ENCODE results near the gene SPEG. TPM values are rescaled to one million over a fixed set of nuclear protein-coding genes. Genes with fewer than 3 reads are reported as not detected.

The SPEG gene
- total RNA-seq, 2 experiments from 2014 or later, result 18.1 to 23.6 TPM

DNA sequence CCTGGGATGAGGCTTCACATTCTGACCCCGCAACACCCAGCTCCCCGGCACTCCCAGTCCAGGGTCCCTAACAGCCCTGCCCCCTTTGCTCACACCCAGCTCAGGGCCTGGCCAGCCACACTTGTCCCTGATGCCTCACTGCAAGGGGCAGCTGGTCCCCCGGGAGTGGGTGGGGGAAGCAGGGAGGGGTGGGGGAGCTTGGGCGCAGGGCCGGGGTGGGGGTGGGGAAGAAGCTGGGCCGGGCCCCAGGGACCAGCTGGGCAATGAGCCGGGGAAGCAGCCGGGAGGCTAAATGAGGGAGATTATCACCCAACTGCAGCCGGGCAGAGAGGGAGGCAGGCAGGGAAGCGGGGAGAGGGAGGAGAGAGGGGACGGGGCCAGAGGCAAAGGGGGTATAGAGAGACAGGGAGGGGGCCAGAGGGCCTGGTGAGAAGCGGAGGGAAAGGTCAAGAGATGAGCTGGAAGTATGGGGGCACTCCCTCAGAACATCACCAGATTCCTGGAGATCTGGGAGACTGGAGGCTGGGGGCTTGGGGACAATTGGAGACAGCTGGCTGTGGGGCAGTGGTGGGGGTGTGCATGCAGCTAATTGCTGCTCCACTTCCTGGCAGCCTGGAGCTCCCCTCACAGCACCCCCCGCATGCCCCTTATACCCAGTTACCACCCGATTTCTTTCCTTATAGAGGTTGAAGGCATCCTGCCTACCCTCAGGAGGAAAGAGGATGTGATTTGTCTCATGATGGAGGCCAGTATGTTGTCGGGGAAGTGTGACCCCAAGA is 77.1 kb downstream of the SPEG start:
- H3K4me3 Mint-ChIP-seq, result no peak overlapping the region
- peaks cover 63% of the 10 kb centered on the region for H3K27me3 Mint-ChIP-seq
- DNase-seq (no peak), ATAC-seq (ENCODE audit: low read depth) (no peak)
- no peaks in the 10 kb centered on the region for H3K9me3 Mint-ChIP-seq
- peaks cover 1% of the 10 kb centered on the region for H3K36me3 Mint-ChIP-seq
- peaks cover 11% of the 10 kb centered on the region for H3K4me1 Mint-ChIP-seq
- POLR2A ChIA-PET, result interaction anchor here (1.5 kb wide), 1 partner anchor 13 kb away, joined by 7 read pairs; the partner anchor contains the start of gene GMPPA
- no peak overlapping the region for H3K27ac Mint-ChIP-seq

DNA sequence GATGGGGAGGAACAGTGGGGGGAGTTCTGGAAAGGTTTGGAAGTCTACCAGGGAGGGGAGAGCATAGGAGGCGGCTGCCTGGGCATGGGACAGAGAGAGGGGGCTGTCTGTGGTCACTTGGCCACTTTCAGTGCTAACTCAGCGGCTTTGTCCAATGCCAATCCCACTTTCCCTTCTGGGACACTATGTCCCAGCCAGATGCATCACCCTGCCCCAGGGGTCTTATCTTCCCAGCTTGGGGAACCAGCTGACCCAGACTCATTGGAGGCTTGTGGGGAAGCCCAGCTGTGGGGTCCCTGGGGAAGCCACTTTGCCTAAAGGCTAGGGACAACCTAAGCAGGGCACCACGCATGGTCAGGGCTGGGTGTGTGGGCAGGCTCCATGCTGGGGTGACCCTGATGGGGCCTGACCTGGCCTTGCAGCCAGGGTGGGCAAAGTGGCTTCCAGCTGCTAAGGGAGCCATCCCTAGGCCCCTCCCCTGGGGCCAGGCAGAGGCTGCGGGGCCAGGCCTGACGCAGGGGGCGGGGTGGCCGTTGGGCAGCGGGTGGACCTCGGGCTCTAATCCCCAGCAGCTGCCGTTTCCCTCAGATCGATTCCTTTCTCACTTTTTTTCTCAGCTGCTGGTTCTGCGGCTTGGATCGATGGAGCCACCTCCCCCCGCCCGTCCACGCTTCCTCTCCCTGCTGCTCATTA is 78.0 kb downstream of the SPEG start:
- peaks cover 70% of the 10 kb centered on the region for H3K27me3 Mint-ChIP-seq
- POLR2A ChIA-PET, result no interaction called here
- H3K4me1 Mint-ChIP-seq, result peaks cover 11% of the 10 kb centered on the region
- H3K36me3 Mint-ChIP-seq, result peaks cover 1% of the 10 kb centered on the region
- H3K9me3 Mint-ChIP-seq, result no peaks in the 10 kb centered on the region
- no peak overlapping the region for H3K4me3 Mint-ChIP-seq
- no peak overlapping the region for H3K27ac Mint-ChIP-seq
- ATAC-seq (ENCODE audit: low read depth), result no peak
- DNase-seq, result no peak

DNA sequence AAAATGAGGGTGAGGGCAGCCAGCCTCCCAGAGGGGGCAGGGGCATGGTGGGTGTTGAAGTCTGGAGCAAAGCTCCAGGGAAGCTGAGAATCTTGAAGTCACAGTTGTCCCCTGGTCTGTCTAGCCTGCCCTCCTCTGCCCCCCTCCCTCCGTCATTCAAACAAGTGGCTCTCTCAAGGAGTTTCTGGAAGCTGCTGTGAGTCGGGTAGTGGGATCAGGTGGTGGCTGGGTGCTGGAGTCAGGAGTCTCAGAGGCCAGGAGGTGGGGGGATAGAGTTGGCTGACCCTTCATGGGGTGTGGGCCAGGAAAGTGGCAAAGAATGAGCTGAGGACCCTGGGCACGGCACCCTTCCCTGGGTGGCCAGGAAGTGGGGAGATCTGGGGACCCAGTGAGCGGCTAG is 79.1 kb downstream of the SPEG start:
- H3K36me3 Mint-ChIP-seq, result peaks cover 1% of the 10 kb centered on the region
- peaks cover 11% of the 10 kb centered on the region for H3K4me1 Mint-ChIP-seq
- no peak overlapping the region for H3K27ac Mint-ChIP-seq
- no peak overlapping the region for H3K4me3 Mint-ChIP-seq
- POLR2A ChIA-PET, result no interaction called here
- ATAC-seq (ENCODE audit: low read depth) (no peak), DNase-seq (no peak)
- H3K9me3 Mint-ChIP-seq, result no peaks in the 10 kb centered on the region
- peaks cover 74% of the 10 kb centered on the region for H3K27me3 Mint-ChIP-seq

DNA sequence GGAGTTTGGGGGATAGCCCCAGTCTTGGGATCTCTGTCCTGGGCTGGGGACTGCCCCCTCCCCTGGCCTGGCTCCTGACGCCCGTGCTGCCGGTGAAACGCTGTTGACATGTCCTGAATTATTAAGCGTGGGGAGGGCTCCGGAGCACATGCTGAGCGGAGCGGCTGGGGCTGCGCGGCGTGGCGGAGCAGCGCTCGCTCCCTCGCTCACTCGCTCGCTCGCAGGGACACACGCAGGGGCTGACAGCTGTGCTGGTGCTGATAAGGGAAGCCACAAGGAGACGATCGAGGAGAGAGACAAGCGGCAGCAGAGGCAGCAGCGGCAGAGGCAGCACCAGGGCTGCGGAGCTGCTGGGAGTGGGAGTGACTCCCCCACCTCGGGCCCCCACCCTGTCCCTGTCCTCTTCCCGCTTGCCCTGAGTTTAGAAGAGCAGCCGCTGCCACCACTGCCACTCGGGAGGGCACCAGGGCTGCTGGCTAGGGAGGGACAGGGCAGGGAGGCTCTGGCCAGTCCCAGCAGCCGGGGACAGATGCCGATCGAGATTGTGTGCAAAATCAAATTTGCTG is 79.6 kb downstream of the SPEG start, which contains the start of gene ASIC4:
Gene ASIC4 (plus strand): TSS at position 287 of the 566 bp plus-strand sequence. CDS start 243 bp downstream, at position 530.
- H3K4me1 Mint-ChIP-seq, result peaks cover 11% of the 10 kb centered on the region
- POLR2A ChIA-PET, result no interaction called here
- H3K27ac Mint-ChIP-seq, result no peak within 1 kb of the TSS

DNA sequence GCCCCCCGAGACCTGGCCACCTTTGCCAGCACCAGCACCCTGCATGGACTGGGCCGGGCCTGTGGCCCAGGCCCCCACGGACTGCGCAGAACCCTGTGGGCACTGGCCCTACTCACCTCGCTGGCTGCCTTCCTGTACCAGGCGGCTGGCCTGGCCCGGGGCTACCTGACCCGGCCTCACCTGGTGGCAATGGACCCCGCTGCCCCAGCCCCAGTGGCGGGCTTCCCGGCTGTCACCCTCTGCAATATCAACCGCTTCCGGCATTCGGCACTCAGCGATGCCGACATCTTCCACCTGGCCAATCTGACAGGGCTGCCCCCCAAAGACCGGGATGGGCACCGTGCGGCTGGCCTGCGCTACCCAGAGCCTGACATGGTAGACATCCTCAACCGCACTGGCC is 80.2 kb downstream of the SPEG start:
- Mint-ChIP-seq H3K4me3 (no peak overlapping the region), H3K36me3 (no peaks in the 10 kb centered on the region), H3K9me3 (no peaks in the 10 kb centered on the region), H3K27ac (no peak overlapping the region), H3K27me3 (peaks cover 72% of the 10 kb centered on the region), H3K4me1 (peaks cover 8% of the 10 kb centered on the region)
- no peak for ATAC-seq (ENCODE audit: low read depth)
- POLR2A ChIA-PET, result no interaction called here
- no peak for DNase-seq

More for the DNA sequence above, 79.6 kb downstream of the SPEG start, which contains the start of gene ASIC4:
- H3K27me3 Mint-ChIP-seq, result peaks cover 76% of the 10 kb centered on the region
- ATAC-seq (ENCODE audit: low read depth) (peak; percentile 24), DNase-seq (no peak)
- H3K36me3 Mint-ChIP-seq, result peaks cover 1% of the 10 kb centered on the region
- H3K9me3 Mint-ChIP-seq, result no peaks in the 10 kb centered on the region
- no peak within 1 kb of the TSS for H3K4me3 Mint-ChIP-seq

DNA sequence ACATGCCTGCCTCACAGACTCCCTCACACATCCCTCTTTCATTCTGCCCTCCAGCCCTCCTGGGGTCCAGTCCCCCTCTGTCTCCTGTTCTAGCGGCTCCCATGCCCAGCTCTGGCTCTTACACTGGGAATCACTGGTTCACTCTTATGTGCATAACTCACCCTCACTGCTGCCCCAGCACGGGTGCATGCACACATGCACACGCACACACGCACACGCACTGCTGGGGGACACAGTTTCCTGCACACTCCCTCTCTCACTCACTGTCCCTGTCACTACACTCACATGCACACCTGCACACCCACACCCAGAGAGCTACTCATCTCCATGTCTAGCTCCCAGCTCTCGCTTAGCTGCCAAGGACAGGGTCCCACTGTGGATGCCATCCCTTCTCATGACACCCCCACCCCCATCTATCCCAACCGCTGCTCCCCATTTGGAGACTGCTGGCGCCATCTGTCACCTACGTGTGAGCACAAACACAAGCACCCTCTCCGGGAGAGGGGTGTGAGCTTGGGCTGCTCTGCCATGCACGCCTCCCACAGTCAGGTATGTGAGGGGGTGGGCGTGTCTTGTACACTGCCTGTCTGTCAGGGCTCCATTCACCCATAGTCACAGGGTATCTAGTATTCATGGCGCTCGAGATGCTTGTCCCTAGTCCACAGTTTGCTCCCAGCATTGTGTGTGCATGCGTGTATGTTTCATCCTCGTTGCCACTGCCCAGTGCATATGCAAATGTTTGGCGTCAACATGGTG is 81.4 kb downstream of the SPEG start:
- H3K27me3 Mint-ChIP-seq, result peaks cover 71% of the 10 kb centered on the region
- H3K36me3 Mint-ChIP-seq, result no peaks in the 10 kb centered on the region
- peaks cover 6% of the 10 kb centered on the region for H3K4me1 Mint-ChIP-seq
- no peak for ATAC-seq (ENCODE audit: low read depth)
- no peak overlapping the region for H3K27ac Mint-ChIP-seq
- H3K4me3 Mint-ChIP-seq, result no peak overlapping the region
- DNase-seq, result no peak
- POLR2A ChIA-PET, result no interaction called here
- H3K9me3 Mint-ChIP-seq, result no peaks in the 10 kb centered on the region

DNA sequence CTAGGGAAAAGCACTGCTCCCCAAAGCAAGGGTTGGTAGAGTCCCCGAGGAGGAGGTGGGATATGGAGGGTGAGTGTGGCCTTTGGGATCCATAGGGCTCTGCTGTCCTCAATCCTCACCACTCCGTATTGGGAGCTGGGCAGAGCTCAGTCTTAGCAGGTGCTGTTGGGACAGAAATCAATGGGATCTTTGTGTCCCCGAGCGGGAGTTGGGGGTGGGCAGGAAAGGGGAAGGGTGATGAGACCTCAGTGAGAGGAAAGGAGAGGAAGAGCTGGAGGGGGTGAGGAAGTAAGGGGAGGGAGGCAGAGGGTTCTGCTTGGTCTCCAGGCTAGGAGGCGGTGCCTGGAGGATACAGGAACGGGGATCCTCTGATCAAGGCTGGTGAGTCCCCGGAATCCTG is 82.2 kb downstream of the SPEG start:
- no peak for ATAC-seq (ENCODE audit: low read depth)
- Mint-ChIP-seq H3K27me3 (peaks cover 72% of the 10 kb centered on the region), H3K4me3 (no peak overlapping the region), H3K36me3 (no peaks in the 10 kb centered on the region), H3K27ac (no peak overlapping the region), H3K4me1 (peaks cover 6% of the 10 kb centered on the region), H3K9me3 (no peaks in the 10 kb centered on the region)
- POLR2A ChIA-PET, result no interaction called here
- DNase-seq, result no peak

DNA sequence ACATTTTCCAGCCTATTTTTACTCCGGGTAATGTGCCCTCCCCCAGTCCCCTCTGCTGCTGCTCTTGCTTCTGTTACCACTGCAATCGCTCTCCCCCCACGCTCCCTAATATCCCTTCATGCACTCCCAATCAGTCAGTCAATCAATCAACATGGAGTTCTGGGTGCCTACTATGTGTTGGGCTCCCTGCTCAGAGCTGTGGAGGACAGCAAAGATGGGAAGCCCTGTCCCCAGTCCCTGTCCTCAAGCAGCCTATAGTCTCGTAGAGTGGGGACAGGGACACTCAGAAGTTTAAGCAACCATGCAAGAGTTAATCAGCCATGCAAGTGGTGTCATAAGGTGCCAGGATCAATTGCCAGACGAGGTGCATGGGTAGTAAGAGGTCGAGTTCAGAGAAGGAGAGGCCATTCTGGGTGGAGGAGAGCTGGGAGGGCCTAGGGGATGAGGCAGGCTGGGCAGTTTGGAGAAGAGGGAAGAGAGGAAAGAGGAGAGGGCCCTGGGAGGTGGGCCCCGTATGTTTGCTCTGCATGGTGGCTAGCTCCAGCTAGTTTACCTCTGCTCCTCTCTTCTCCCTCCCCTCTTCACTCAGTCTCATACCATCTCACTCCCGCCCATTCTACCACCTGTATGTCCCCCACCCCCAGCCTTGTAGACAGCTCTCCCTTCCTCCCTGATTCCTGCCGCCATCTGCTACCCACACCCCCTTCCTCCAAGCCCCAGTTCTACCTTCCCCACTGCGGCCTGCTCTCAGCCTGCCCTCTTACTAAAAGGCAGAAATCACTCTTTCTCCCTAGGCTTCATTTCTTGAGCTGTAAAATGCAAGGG is 83.5 kb downstream of the SPEG start:
- Mint-ChIP-seq H3K4me1 (peaks cover 4% of the 10 kb centered on the region), H3K27ac (no peak overlapping the region), H3K9me3 (no peaks in the 10 kb centered on the region), H3K36me3 (no peaks in the 10 kb centered on the region), H3K4me3 (no peak overlapping the region), H3K27me3 (peaks cover 67% of the 10 kb centered on the region)
- DNase-seq, result no peak
- POLR2A ChIA-PET, result no interaction called here
- no peak for ATAC-seq (ENCODE audit: low read depth)

DNA sequence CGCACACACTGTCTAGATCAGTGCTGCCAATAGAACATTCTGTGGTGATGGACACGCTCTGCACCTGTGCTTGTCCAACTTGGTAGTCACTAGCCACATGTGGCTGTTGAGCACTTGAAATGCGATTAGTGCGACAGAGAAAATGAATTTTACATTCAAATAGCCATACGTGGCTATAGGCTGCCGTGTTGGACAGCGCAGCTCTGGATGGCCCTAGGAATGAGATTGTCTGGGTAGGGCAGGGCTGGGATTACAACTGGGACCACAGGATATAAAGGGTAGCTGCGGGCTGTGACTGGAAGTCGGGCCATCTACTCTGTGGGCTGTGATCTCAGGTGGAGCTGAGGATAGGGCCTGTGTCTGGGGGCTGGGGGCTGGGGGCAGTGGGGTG is 84.9 kb downstream of the SPEG start:
- Mint-ChIP-seq H3K4me1 (no peaks in the 10 kb centered on the region), H3K27me3 (peaks cover 69% of the 10 kb centered on the region), H3K27ac (no peak overlapping the region), H3K4me3 (no peak overlapping the region), H3K9me3 (no peaks in the 10 kb centered on the region), H3K36me3 (no peaks in the 10 kb centered on the region)
- DNase-seq (no peak), ATAC-seq (ENCODE audit: low read depth) (no peak)
- POLR2A ChIA-PET, result interaction anchor here (0.9 kb wide), 1 partner anchor 21 kb away, joined by 3 read pairs; the partner anchor contains the start of gene GMPPA

DNA sequence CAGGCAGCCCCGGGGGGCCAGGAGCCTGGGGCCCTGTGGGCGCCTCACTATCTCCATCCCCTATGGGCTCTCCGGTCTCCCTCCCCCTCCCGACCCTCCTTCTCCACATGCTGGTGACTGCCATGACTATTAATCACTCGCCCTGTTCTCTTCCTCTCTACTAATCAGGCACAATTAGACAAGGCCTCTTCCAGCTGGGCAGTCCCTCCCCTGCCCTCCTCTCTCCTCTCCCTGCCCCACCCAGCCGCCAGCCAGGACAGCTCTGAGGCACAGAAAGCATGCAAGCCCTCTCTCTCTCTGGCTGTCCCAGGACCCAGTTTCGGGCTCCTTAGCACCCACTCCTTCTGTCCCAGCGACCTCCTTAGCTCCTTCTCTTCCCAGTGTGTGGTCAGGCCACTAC is 85.4 kb downstream of the SPEG start:
- Mint-ChIP-seq H3K27me3 (peaks cover 73% of the 10 kb centered on the region), H3K4me3 (no peak overlapping the region), H3K27ac (no peak overlapping the region), H3K9me3 (no peaks in the 10 kb centered on the region), H3K4me1 (no peaks in the 10 kb centered on the region), H3K36me3 (no peaks in the 10 kb centered on the region)
- DNase-seq (no peak), ATAC-seq (ENCODE audit: low read depth) (no peak)
- POLR2A ChIA-PET, result interaction anchor here (0.9 to 1.1 kb wide), 2 partner anchors 14 to 22 kb away, joined by 3 read pairs; partner anchors contain the start of gene GMPPA

DNA sequence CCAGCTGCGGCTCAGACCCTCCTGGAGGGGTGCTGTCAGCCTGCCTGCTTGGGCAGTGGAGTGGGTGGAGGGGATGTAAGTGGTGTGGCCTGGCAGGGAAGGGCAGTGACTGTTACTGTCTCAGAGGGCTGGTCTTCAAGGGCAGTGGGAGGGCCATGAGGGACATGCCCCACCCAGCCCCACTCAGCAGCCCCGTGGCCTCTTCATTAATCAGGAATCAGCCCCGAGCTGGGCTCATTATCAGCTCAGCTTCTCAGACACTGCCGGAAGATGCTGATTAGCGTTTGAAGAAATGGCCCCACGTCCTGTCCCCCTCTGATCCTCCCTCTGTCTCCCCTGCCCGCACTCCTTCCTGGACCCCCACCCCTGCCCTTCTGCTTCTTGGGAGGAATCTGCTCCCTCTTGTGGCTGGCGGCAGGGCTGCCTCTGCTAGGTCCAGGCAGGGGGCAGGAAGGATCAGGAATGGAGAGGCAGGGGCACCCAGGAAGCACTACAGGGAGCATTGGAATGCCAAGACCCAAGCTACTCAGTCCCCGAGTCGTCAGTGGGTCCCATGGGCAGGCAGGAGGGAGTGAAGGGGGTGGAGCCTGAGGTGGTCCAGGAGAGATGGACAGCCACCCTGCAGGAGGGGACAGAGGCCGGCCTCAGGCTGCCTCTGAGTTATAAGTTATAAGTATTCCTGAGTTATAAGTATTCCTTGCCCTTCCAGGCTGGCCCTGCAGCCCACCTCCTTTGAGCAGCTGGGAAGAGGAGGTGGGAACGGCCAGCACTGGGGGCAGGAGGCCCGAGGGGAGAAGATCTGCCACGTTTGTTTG is 86.6 kb downstream of the SPEG start:
- ATAC-seq (ENCODE audit: low read depth) (peak; percentile 28), DNase-seq (no peak)
- Mint-ChIP-seq H3K4me3 (no peak overlapping the region), H3K27me3 (peaks cover 75% of the 10 kb centered on the region), H3K36me3 (no peaks in the 10 kb centered on the region), H3K27ac (no peak overlapping the region), H3K9me3 (no peaks in the 10 kb centered on the region), H3K4me1 (no peaks in the 10 kb centered on the region)
- POLR2A ChIA-PET, result interaction anchor here (1.1 kb wide), 1 partner anchor 15 kb away, joined by 3 read pairs; no protein-coding TSS in a partner anchor
